ENCODE results near the gene P2RX5. TPM values are rescaled to one million over a fixed set of nuclear protein-coding genes. Genes with fewer than 3 reads are reported as not detected.

The P2RX5 gene
- total RNA-seq, 4 donors from 2014 or later, result 0.54 TPM; not detected in 3

GRCh38 chr17:3639981-3640596 lies 55.9 kb downstream of the P2RX5 start:
- H3K4me3 ChIP-seq (replicated peaks in 1 of 3), result no peak overlapping the region
- WGBS, 2 donors, result 66 to 71% methylated on average over 7 of the region's 7 CpGs
- H3K27ac ChIP-seq, result no peak overlapping the region
- no peaks in the 10 kb centered on the region for H3K36me3 ChIP-seq
- H3K4me1 ChIP-seq, result peaks cover 7 to 8% of the 10 kb centered on the region in 2 donors
- TF ChIP-seq POLR2A (IDR thresholded peaks at IDR 0.05) (no peak), CTCF (IDR thresholded peaks at IDR 0.05) (no peak)
- intact Hi-C loops (cut with DNase I), result no loop called here
- DNase-seq, result no peak
- H3K27me3 ChIP-seq, result no peaks in the 10 kb centered on the region
- no peaks in the 10 kb centered on the region for H3K9me3 ChIP-seq

GRCh38 chr17:3636908-3637373 lies 59.0 kb downstream of the P2RX5 start:
- H3K4me3 ChIP-seq (replicated peaks in 1 of 3), result peak overlapping the region; percentile 3 to 95 (median 60)
- intact Hi-C loops (cut with DNase I), result no loop called here
- no peak for DNase-seq

GRCh38 chr17:3636154-3636907 lies 59.6 kb downstream of the P2RX5 start, which contains the start of the genes CTNS and SHPK:
TSS of gene CTNS (plus strand) at chr17:3636760. CDS start at chr17:3640207, 3,447 bp downstream.
TSS of gene SHPK (minus strand) at chr17:3636250. CDS start at chr17:3636219, 31 bp downstream.
- intact Hi-C loops (cut with DNase I), result no loop called here
- 1% methylated on average over 23 of the region's 68 CpGs; no CpG with 5 or more reads in 1 of the 2 donors for WGBS, 2 donors
- TF ChIP-seq POLR2A (IDR thresholded peaks at IDR 0.05) (peak in 1 of 2 donors; percentile 75), CTCF (IDR thresholded peaks at IDR 0.05) (no peak)
- Histone ChIP-seq H3K27me3 (no peaks in the 10 kb centered on the region), H3K9me3 (no peaks in the 10 kb centered on the region), H3K4me1 (peaks cover 7 to 8% of the 10 kb centered on the region in 2 donors), H3K4me3 (replicated peaks in 1 of 3) (peak within 1 kb of the TSS; percentile 60 to 99 (median 95)), H3K36me3 (no peaks in the 10 kb centered on the region), H3K27ac (peak within 1 kb of the TSS; percentile 93 to 99 (median 98))
- peak; percentile 97 for DNase-seq

More at GRCh38 chr17:3636908-3637373, 59.0 kb downstream of the P2RX5 start:
- 1 to 3% methylated on average over 12 to 15 of the region's 31 CpGs for WGBS, 2 donors
- H3K36me3 ChIP-seq, result no peaks in the 10 kb centered on the region
- peaks cover 7 to 8% of the 10 kb centered on the region in 2 donors for H3K4me1 ChIP-seq
- no peaks in the 10 kb centered on the region for H3K27me3 ChIP-seq
- H3K27ac ChIP-seq, result peak overlapping the region in 2 of 3 donors; percentile 93 to 98
- TF ChIP-seq POLR2A (IDR thresholded peaks at IDR 0.05), result no peak
- TF ChIP-seq CTCF (IDR thresholded peaks at IDR 0.05), result no peak
- H3K9me3 ChIP-seq, result no peaks in the 10 kb centered on the region

- Histone ChIP-seq H3K27ac (peak overlapping the region in 1 of 3 donors; percentile 98), H3K4me1 (peaks cover 7 to 8% of the 10 kb centered on the region in 2 donors), H3K9me3 (no peaks in the 10 kb centered on the region), H3K27me3 (no peaks in the 10 kb centered on the region), H3K36me3 (no peaks in the 10 kb centered on the region), H3K4me3 (replicated peaks in 1 of 3) (peak overlapping the region; percentile 60 to 99 (median 95))
- intact Hi-C loops (cut with DNase I), result no loop called here
- peak in 1 of 2 donors; percentile 9 for DNase-seq
- WGBS, 2 donors, result 26 to 38% methylated on average over 18 to 26 of the region's 38 CpGs
- peak in 1 of 2 donors; percentile 27 for TF ChIP-seq POLR2A (IDR thresholded peaks at IDR 0.05)
- TF ChIP-seq CTCF (IDR thresholded peaks at IDR 0.05), result no peak
Measured at GRCh38 chr17:3635474-3636153, 60.3 kb downstream of the P2RX5 start.

All from thyroid gland (tissue), 4 donors.